GM18519 (cell line): Measurements from ENCODE around the gene RAB26.

Experiments
- ATAC-seq: cut with Tn5 transposase; IDR thresholded peaks from one replicate; pipeline ENCODE4 v1.9.1; 2021; ENCODE audit warnings: mild to moderate bottlenecking, moderate library complexity; ENCODE audit not compliant: unreplicated experiment, low FRiP score

The RAB26 gene

DNA sequence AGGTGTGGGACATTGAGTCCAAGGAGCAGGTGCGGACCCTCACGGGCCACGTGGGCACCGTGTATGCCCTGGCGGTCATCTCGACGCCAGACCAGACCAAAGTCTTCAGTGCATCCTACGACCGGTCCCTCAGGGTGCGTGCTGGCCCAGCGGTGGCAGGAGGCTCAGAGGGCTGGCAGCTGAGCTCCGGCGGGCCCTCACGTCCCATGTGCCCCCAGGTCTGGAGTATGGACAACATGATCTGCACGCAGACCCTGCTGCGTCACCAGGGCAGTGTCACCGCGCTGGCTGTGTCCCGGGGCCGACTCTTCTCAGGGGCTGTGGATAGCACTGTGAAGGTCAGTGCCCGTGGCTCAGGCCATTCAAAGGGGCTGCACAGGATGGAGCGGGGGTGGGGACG, 27.6 kb downstream of the RAB26 start:
- ATAC-seq: no peak

DNA sequence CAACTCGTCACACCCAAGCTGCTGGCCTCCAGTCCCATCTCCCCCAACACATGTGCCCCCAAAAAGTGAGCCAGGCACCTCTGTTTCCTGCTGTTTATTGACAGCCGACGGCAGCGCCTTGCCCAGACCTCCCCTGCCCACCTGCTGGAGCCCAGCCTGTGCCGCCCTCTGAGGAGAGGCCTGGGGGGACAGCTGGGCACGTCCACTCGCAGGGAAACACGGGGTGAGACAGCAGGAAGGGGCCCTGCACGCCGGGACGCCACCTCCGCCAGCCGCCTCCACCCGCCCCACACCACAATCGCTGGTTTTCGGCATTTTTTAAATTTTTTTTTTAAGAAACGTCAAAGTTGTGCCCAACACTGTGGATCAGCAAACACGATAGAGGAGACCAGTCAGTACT, 28.7 kb downstream of the RAB26 start:
- ATAC-seq: no peak

DNA sequence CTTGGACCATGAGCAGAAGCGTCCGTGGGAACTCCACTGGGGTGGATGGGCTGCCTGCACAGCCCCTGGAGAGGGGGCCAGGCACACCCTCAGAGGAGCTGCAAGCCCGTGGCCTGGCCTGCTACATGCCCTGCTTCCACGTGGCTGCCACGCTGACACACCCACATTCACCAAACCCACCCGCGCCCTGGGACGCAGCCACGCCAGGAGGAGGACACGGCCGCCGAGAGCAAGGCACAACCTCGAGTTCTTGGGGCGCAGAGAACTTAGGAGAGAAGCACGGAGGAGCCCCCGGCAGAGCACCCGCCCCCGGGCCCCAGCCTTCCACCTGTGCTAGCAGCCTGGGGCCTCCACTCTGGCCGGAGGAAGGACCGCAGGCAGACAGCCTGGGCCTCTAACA, 29.1 kb downstream of the RAB26 start:
- no peak for ATAC-seq

DNA sequence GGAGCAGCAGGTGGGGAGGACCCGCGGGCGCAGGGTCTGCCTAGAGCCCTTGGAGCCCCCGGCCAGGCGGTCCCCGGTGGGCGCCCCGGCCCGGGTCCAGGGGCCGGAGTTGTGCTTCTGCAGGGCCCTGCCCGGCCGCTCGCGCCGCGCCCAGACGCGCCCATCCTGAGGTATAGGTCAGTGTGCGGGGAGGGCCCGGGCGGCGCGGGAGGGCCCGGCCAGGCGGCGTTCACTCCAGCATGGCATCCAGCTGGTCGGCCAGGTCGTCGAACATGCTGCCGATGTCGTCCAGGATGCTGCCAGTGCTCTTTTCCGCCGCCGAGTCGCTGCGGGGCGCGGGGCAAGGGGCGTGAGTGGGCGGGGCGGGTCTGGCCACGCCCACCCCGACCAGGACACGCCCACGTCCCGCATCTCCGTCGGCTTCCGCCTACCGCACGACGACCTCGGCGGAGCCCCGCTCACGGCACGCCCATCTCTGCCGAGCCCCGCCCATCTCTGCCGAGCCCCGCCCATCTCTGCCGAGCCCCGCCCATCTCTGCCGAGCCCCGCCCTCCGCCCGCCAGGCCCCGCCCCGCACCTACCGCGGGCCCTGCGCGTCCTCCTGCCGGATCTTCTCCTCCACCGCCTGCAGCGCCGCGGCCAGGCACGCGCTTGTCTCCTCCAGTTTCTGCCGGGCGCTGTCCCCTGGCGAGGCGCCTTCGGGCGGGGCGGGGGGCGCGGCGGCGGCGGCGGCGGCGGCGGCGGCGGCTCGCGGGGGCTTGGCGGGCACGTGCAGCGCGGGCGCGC, 30.1 kb downstream of the RAB26 start:
- ATAC-seq: no peak

DNA sequence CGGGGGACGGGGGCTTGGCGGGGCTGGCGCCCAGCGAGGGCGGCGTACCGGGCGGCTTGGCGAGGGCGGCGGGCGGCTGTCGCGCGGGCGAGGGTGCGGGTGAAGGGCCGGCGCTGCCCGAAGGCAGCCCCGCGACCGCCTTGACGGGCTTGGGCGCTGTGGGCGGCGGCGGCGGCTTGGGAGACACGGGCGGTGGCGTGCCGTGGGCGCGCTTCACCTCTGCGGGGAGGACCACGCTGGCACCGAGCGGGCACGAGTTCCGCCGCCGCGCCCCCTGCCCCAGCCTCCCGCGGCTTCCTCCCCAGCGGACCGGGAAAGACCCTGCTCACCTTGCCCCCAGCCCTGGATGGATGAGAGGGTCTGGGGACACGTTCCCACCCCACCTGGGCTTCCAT, 30.7 kb downstream of the RAB26 start:
- ATAC-seq: no peak

DNA sequence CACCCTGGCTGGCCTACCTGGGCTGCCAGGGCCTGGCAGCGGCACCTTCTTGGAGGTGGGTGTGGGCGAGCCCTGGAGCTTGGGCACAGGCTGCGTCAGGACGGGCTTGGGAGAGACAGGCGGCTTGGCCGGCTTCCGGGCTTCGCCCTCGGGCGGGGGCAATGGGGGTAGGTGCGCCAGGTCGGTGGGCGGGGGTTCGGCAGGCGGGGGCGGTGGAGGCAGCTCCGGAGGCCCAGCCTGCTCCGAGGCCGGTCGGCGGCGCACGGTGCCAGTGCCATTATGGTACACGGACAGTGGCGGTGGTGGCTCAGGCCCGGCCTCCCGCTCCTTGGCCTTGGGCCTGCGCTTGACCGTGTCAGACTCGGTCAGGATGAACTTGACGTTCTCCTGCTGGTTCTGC, 31.2 kb downstream of the RAB26 start:
- ATAC-seq: no peak

DNA sequence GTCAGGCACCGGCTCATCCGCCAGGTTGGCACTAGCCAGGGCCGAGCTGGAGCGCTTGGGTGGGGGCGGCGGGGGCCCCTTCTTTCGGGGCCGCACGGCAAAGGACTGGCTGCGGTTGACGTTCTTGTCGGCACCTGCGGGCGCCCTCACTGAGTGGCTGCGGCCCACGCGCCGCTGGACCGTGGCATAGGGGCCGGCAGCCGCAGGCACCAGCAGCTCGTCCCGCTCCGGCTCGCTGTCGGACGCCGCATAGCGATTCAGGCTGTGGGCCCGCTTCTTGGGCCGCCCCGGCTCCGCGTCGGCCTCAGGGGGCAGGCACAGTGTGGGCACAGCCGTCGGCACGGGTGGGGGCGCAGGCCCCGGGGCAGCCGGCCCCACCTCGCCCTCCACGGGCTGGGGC, 32.0 kb downstream of the RAB26 start:
- ATAC-seq: no peak

DNA sequence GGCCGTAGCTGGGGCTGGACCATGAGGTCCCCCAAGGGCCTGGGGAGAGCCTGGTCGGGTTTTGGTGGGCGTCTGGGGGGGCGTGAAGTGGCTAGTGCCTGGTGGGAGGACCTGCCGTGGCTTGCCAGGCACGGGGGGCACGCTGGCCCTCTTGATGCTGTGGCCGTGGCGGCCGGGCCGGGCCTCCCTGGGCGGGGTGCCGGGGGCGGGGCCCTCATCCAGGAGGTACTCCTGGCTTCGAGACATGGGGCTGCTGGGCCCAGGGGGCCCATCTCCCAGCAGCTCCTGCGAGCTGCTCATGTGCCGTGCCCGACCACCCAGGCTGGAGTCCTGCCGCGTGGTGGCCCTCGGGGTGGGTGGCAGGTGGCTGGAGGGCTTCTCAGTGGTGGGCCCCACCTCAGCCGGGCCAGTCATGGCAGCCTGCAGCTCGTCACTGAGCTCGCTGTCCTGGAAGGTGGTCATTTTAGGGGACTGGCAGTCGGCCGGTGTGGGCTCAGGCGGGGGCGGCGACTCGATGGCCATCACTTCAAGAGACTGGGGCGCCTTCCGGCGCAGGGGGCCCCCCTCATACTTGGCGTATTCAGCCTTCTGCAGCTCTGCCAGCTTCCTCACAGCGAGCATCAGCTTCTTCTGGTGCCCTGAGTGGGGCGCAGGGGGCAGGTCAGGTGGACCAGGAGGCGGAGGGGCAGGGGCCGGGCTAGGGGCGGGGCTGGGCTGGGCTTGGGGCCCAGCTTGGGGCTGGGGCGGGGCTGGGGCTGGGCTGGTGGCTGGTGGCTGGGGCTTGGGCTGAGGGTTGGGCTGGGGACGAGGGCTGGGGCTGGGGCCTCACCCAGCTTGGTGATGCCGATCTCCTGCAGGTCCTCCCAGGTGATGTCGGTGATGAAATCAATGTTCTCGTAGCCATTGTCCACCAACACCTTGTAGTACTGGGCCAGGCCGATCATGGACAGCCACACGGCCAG, 32.8 kb downstream of the RAB26 start:
- no peak for ATAC-seq

DNA sequence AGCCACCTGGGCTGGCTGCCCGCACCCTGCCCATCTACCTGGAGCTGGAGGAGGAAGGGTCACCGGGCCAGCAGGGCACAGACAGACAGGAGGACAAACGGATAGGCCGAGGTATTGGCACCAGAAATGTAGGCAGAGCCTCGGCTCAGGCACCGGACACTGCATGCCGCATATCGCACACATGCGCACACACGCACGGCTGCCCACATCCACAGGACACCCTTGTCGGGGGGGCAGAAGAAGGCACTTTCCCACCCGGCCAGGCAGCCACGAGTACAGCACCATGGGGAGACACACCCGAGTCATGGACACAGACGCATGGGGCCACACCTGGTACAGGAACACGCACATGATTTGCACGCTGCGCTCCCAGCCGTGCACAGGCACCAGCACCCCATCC, 33.5 kb downstream of the RAB26 start:
- ATAC-seq: no peak

DNA sequence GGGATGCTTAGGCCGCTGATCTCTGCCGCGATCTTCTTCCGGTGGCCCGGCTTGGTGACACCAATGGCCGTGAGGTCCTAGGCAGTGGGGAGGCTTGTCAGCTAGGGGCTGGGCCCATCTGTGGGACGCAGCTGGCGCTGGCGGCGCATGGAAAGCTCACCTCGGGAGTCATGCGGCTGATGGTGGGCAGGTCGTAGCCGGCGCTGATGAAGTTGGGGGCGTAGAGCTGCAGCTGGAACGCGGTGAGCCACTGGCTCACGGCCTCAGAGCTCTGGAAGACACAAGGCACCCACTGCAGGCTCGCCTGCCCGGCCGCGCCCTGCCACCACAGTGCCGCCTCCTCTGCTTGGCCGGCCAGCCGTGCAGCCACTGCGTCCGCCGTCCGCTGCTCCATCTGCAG, 35.2 kb downstream of the RAB26 start:
- ATAC-seq: no peak

DNA sequence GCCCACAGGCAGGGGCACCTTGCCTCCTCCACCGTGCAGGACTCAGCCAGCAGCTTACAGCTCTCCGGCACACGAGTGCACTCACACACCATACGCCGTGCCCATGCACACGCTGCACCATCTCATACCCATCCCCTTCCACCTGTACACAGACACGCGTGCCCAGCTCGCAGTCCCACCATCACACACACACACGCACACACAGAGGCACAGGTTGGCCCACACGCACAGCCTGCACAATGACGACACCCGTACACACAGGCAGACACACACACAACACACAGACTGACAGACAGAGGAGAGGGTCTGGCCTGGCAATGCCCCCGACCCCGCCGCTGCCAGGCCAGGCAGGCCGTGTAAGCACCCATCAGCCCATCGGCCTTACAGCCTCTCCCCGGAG, 35.9 kb downstream of the RAB26 start:
- ATAC-seq: no peak

DNA sequence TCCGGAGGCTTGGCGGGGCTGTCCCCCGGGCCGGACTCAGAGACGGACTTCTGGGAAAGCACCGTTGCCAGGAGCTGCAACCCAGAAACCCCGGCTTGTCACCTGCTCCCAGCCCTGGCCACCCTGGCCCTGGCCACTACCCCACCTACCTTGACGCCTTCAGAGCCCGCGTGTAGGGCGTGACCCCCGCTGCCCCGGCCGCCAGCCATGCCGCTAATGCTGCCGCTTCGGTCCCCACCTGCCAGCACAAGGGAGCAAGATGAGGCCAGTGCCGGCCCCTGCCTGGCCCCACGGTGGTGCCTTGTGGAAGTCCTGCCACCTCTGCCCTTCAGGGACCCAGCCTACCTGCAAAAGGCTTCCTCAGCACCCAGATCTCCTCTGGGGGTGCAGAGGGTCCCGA, 36.5 kb downstream of the RAB26 start:
- ATAC-seq: no peak

DNA sequence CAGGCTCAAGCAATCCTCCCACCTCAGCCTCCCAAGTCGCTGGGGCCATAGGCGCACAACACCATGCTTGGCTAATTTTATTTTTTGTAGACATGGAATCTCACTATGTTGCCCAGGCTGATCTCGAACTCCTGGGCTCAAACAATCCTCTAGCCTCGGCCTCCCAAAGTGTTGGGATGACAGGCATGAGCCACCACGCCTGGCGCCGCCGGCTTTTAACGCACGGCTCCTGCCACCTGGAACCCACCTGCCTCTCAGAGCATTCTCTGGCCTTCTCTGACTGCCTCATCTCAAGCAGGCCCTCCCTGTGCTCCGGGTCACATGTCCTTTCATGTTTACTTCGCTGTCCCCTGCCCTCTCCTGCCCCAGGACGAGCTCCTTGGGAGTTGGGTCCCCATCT, 37.6 kb downstream of the RAB26 start:
- no peak for ATAC-seq

DNA sequence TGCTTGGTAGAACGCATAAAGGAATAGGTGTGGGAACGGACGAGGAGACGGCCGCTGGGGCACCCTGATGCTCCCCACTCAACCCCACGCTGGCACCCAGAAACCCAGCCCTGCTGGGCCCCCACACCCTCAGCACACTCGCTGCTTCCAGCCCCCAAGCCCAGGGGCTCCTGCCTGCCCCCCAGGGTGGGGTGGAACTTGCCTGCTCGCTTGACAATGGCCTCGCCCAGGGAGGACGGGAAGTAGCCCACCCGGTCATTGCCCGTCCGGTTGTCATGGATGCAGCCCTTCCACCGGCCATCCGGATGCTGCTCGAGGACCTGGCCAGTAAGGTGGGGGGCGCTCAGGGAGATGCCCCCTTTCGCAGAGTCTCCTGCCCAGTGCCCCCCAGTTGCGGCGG, 38.1 kb downstream of the RAB26 start:
- ATAC-seq: no peak

DNA sequence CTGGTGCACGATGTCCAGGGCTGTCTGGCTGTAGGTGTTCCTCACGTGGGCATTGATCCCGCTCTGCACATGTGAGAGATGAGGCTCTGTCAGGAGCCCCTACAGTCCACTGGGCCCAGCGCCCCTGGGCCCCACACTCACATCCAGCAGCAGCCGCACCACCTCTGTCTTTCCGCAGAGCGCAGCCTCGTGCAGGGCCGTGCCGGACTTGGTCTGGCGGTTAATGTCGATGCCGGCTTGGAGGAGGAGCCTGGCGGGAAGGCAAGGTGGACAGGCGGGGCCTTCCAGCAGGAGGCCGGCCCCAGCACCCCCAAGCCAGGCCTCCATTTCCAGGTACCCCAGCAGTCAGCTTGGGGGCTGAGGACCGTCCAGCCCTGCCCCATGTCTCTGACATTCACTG, 38.8 kb downstream of the RAB26 start:
- ATAC-seq: no peak

DNA sequence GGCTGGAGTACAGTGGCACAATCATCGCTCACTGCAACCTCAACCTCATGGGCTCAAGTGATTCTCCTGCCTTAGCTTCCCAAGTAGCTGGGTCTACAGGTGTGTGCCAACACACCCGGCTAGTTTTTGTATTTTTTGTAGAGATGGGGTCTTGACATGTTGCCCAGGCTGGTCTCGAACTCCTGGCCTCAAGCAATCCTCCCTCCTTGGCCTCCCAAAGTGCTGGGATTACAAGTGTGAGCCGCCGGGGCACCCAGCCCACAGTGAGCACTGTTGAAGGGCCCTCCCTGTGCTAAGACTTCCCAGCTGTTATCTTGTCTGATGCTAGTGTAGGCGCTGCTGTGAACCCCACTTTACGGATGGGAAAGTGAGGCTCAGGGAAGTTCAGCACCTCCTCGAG, 40.0 kb downstream of the RAB26 start:
- no peak for ATAC-seq

DNA sequence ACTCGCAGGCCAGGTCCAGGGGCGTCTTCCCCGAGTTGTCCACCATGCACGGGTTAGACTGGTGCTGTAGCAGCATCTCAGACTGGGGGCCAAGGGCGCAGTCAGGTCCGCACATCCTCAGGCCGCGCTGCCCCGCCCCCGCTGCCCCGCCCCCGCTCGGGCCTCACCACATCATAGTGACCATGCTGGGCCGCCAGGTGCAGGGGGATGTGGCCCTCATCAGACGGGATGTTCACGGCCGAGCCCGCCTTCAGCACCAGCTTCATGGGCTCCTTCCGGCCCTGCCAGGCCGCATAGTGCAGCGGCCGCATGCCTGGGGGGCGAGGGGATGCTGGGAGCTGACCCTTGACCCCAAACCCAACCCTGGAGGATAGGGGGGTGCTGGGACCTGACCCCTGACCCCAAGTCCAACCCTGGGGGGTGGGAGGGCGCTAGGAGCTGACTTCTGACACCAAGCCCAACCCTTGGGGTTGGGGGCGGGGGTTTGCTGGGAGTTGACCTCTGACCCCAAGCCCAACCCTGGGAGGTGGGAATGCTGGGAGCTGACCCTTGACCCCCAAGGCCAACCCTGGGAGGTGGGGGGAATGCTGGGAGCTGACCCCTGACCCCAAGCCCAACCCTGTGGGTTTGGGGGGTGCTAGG, 40.9 kb downstream of the RAB26 start:
- no peak for ATAC-seq

DNA sequence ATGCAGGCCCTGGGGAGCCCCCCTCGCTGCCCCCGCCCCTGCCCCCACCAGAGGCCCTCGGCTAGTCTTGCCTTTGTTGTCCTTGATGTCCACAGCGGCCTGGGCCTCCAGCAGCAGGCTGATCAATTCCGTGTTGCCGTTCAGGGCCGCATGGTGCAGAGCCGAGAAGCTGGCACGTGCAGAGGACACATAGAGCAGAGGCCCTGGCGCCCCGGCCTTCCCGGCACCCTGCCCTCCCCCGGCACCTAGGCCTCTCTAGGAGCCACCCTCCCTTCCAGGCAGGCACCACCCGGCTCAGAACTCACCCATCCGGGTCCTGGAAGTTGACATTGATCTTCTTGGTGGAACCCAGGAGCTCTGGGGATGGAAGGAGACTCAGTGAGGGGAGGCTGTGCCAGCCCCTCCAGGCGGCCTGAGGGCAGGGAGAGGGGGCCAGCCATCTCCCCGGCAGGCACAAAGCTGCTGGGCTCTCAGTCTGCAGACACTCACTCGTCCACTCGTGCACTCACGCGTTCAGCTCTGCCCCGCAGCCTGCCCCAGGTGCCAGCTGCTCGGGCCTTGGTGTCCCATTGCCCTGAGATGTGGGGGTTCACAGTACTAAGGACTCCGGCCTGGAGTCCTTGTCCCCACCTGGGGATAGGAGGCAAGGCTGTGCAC, 41.7 kb downstream of the RAB26 start:
- no peak for ATAC-seq

DNA sequence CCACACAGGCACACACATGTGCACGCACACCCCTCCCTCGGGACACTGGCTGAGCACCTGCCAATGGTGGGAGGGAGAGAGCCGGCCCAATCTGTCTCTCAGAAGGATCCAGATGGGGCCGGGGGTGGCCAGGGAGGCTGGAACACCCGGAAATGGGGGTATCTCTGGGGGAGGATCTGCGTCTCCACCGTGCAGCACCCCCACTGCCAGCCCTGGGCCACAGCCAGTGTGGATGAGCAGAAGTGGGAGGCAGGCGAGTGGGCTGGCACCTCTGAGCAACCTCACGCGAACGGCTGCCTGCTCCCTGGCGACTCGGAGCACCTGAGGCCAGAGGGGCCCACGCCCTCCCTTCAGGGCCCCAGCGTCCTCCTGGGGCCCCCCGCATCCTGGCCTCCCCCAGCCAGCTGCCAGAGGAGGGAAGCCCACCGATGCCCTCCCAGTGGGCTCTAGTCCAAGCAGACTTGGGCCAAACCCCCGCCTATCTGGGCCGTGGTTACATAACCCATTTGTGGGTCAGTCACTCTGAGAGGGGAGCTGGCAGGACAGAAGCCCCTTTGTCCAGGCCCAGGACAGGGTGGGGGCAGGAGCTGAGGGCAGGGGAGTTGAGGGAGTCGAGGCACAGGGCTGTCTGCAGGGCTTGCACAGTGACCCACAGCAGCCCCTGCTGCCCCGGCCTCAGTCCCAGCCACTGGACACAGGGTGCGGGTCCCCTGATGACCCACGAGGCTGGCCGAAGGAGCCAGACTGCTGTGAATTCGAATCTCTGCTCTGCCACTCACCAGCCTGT, 42.4 kb downstream of the RAB26 start:
- no peak for ATAC-seq

DNA sequence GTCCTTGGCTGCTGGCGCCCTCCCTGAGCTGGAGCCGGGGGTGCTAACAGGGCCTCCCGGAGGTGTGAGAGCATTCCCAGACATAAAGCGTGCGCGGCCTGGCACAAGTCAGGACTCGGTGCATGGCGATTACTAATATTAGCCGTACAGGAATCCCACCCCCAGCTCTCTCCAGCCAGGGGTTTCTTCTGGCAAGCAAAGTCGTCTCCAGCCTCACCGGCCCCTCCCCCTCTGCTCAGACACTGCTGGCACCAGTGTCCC, 43.0 kb downstream of the RAB26 start:
- ATAC-seq: no peak
